H9 (cell line): ENCODE results near the gene UTS2R. TPM values are rescaled to one million over a fixed set of nuclear protein-coding genes. Genes with fewer than 3 reads are reported as not detected.
A peak's percentile ranks its signal among the peaks of the same experiment; 100 is the strongest.

ENCODE experiments used
- DNase-seq: peaks from one replicate; pipeline ENCODE4 v3.0.0-alpha.2; 2017
- H2AFZ ChIP-seq: one replicate; pipeline ENCODE4 v1.6.1; 2013; ENCODE audit warnings: mild to moderate bottlenecking, low read length, control low read depth, moderate library complexity
- H2AK5ac ChIP-seq: 2 replicates; pipeline ENCODE4 v1.6.1; 2013; ENCODE audit warnings: low read length, control low read depth, mixed read lengths; ENCODE audit not compliant: insufficient read length
- H2BK120ac ChIP-seq: one replicate; pipeline ENCODE4 v1.6.1; 2013; ENCODE audit warnings: low read depth, mild to moderate bottlenecking, low read length, control low read depth, inconsistent platforms; ENCODE audit not compliant: poor library complexity, severe bottlenecking
- H2BK12ac ChIP-seq: 2 replicates; pipeline ENCODE4 v1.6.1; 2013; ENCODE audit warnings: low read length, control low read depth, mixed read lengths, low read depth; ENCODE audit not compliant: insufficient read length
- H2BK15ac ChIP-seq: 2 replicates; pipeline ENCODE4 v1.6.1; 2013; ENCODE audit warnings: low read depth, low read length, control low read depth
- H2BK20ac ChIP-seq: one replicate; pipeline ENCODE4 v1.6.1; 2013; ENCODE audit warnings: low read depth, mild to moderate bottlenecking, low read length, control low read depth, inconsistent platforms; ENCODE audit not compliant: poor library complexity, severe bottlenecking
- H2BK5ac ChIP-seq: 2 replicates; pipeline ENCODE4 v1.6.1; 2013; ENCODE audit warnings: low read length, control low read depth, mixed read lengths; ENCODE audit not compliant: insufficient read length
- H3K14ac ChIP-seq: 2 replicates; pipeline ENCODE4 v1.6.1; 2013; ENCODE audit warnings: low read length, control low read depth; ENCODE audit not compliant: insufficient read depth
- H3K18ac ChIP-seq: 2 replicates; pipeline ENCODE4 v1.6.1; 2013; ENCODE audit warnings: low read depth, mild to moderate bottlenecking, mixed read lengths, low read length, control low read depth; ENCODE audit not compliant: insufficient read length
- H3K23ac ChIP-seq: 2 replicates; pipeline ENCODE4 v1.6.1; 2013; ENCODE audit warnings: low read length, control low read depth, mixed read lengths, low read depth; ENCODE audit not compliant: insufficient read length
- H3K23me2 ChIP-seq: 2 replicates; pipeline ENCODE4 v1.6.1; 2013; ENCODE audit warnings: low read depth, mild to moderate bottlenecking, mixed read lengths, low read length, control low read depth; ENCODE audit not compliant: insufficient read length, poor library complexity, severe bottlenecking
- H3K27ac ChIP-seq: 2 replicates; pipeline ENCODE4 v1.5.1; 2013; ENCODE audit warnings: low read length, control low read depth, mixed read lengths, low read depth; ENCODE audit not compliant: insufficient read length
- H3K27me3 ChIP-seq: 2 replicates; pipeline ENCODE4 v1.6.1; 2013; ENCODE audit warnings: low read length, control low read depth, inconsistent platforms; ENCODE audit not compliant: insufficient read depth
- H3K4ac ChIP-seq: 2 replicates; pipeline ENCODE4 v1.6.1; 2013; ENCODE audit warnings: low read depth, mild to moderate bottlenecking, control low read depth, inconsistent platforms, low read length, moderate library complexity
- H3K4me1 ChIP-seq: 2 replicates; pipeline ENCODE4 v1.6.1; 2013; ENCODE audit warnings: low read length, control low read depth, inconsistent platforms; ENCODE audit not compliant: insufficient read depth
- H3K4me2 ChIP-seq: 2 replicates; pipeline ENCODE4 v1.6.1; 2013; ENCODE audit warnings: low read length, control low read depth, mixed read lengths; ENCODE audit not compliant: insufficient read length, insufficient read depth
- H3K56ac ChIP-seq: 2 replicates; pipeline ENCODE4 v1.6.1; 2013; ENCODE audit warnings: low read depth, mild to moderate bottlenecking, mixed read lengths, low read length, control low read depth; ENCODE audit not compliant: insufficient read length
- H3K79me1 ChIP-seq: 2 replicates; pipeline ENCODE4 v1.6.1; 2013; ENCODE audit warnings: low read depth, mild to moderate bottlenecking, moderate library complexity, low read length, control low read depth, inconsistent platforms; ENCODE audit not compliant: insufficient read depth, poor library complexity, severe bottlenecking
- H3K79me2 ChIP-seq: 2 replicates; pipeline ENCODE4 v1.6.1; 2013; ENCODE audit warnings: low read length, control low read depth, inconsistent platforms; ENCODE audit not compliant: insufficient read depth
- H3K9ac ChIP-seq: 2 replicates; pipeline ENCODE4 v1.6.1; 2013; ENCODE audit warnings: low read length, control low read depth, mixed read lengths; ENCODE audit not compliant: insufficient read length; ENCODE audit errors: extremely low read depth
- H3K9me3 ChIP-seq: one replicate; pipeline ENCODE4 v1.6.1; 2013; ENCODE audit warnings: low read depth, low read length, inconsistent platforms; ENCODE audit not compliant: control insufficient read depth
- H3T11ph ChIP-seq: one replicate; pipeline ENCODE4 v1.6.1; 2013; ENCODE audit warnings: mild to moderate bottlenecking, low read length, control low read depth, inconsistent platforms
- H4K20me1 ChIP-seq: one replicate; pipeline ENCODE4 v1.6.1; 2013; ENCODE audit not compliant: control insufficient read depth, insufficient read length, insufficient read depth
- H4K5ac ChIP-seq: 2 replicates; pipeline ENCODE4 v1.6.1; 2013; ENCODE audit warnings: low read depth, mild to moderate bottlenecking, mixed read lengths, low read length, control low read depth; ENCODE audit not compliant: insufficient read length
- H4K8ac ChIP-seq: replicated peaks from 2 replicates; pipeline ENCODE4 v1.6.1; 2013; ENCODE audit warnings: low read length, control low read depth, mixed read lengths, low read depth; ENCODE audit not compliant: insufficient read length
- H4K91ac ChIP-seq: 2 replicates; pipeline ENCODE4 v1.6.1; 2013; ENCODE audit warnings: low read depth, mild to moderate bottlenecking, moderate library complexity, mixed read lengths, low read length, control low read depth; ENCODE audit not compliant: insufficient read length
- H3K27ac Mint-ChIP-seq, 3 experiments: 2 replicates in 2 of 3; 3 replicates in 1 of 3; pipeline ENCODE4 v1.8.0; 2020 to 2021; ENCODE audit warnings: mixed read lengths in 3 of 3, mild to moderate bottlenecking in 1 of 3, moderate library complexity in 1 of 3
- H3K27me3 Mint-ChIP-seq: 2 replicates; pipeline ENCODE4 v1.8.0; 2021; ENCODE audit warnings: low read depth, mild to moderate bottlenecking, moderate library complexity, mixed read lengths
- H3K36me3 Mint-ChIP-seq, 3 experiments: 2 replicates in 2 of 3; 3 replicates in 1 of 3; pipeline ENCODE4 v1.8.0; 2020 to 2021; ENCODE audit warnings: low read depth in 3 of 3, mixed read lengths in 3 of 3; ENCODE audit not compliant: insufficient read depth in 1 of 3
- H3K4me1 Mint-ChIP-seq, 2 experiments: 2 replicates each; pipeline ENCODE4 v1.8.0; 2020; ENCODE audit warnings: mixed read lengths in 2 of 2
- H3K4me3 Mint-ChIP-seq, 2 experiments: 2 replicates in 1 of 2; 3 replicates in 1 of 2; pipeline ENCODE4 v1.8.0; 2020 to 2021; ENCODE audit warnings: mild to moderate bottlenecking in 2 of 2, mixed read lengths in 2 of 2, moderate library complexity in 1 of 2
- H3K9me3 Mint-ChIP-seq, 2 experiments: 2 replicates in 1 of 2; 3 replicates in 1 of 2; pipeline ENCODE4 v1.8.0; 2020; ENCODE audit warnings: mild to moderate bottlenecking in 2 of 2, mixed read lengths in 2 of 2, moderate library complexity in 1 of 2
- CTCF ChIP-seq: fragments of 200-600 bp; sonication (generic); conservative IDR thresholded peaks from 3 replicates; pipeline ENCODE4 v1.8.0; 2021; ENCODE audit warnings: antibody characterized with exemption, mild to moderate bottlenecking
- WGBS: extraction: QIAGEN DNeasy Blood & Tissue Kit; methylation state at CpG from one replicate; pipeline ENCODE4 v1.1.7; 2013; ENCODE audit warnings: missing lambda C conversion rate, low lambda C conversion rate, mixed read lengths; ENCODE audit not compliant: insufficient read length; ENCODE audit errors: extremely low coverage; 5-methylcytosine and 5-hydroxymethylcytosine counted together
- total RNA-seq: library from RNA; stranded (reverse); gene quantifications from 2 replicates; pipeline ENCODE4 v1.2.1, GENCODE V29; 2021

UTS2R gene
- total RNA-seq, 1 experiment from 2014 or later = 0.94 TPM

- H3K79me1 ChIP-seq = no peaks in the 10 kb centered on the region
- no CpG with 5 or more reads among the region's 42 CpGs for WGBS
- H4K5ac ChIP-seq = no peak overlapping the region
- no peak overlapping the region for H2AK5ac ChIP-seq
- Mint-ChIP-seq H3K9me3 (peaks cover 13 to 14% of the 10 kb centered on the region in 2 experiments), H3K36me3 (peaks cover 3 to 8% (median 6%) of the 10 kb centered on the region in 3 experiments; a peak in 5 of 7 replicates), H3K27ac (peak overlapping the region in 1 of 3 experiments; percentile 87; a peak in 1 of 7 replicates), H3K4me1 (peaks cover 4 to 15% of the 10 kb centered on the region in 2 experiments), H3K27me3 (peaks cover 42% of the 10 kb centered on the region), H3K4me3 (no peak overlapping the region)
- H4K8ac ChIP-seq = no peak overlapping the region
- no peak overlapping the region for H3K27ac ChIP-seq
- H3K4me1 ChIP-seq = no peaks in the 10 kb centered on the region
- H3K4me2 ChIP-seq = no peak overlapping the region
- no peaks in the 10 kb centered on the region for H4K20me1 ChIP-seq
- H3K79me2 ChIP-seq = no peaks in the 10 kb centered on the region
- no peak overlapping the region for H2BK12ac ChIP-seq
- no peak overlapping the region for H3K4ac ChIP-seq
- no peak overlapping the region for H2BK20ac ChIP-seq
- no peaks in the 10 kb centered on the region for H3K9me3 ChIP-seq
- no peak overlapping the region for H4K91ac ChIP-seq
- no peak for TF ChIP-seq CTCF
- no peak overlapping the region for H3K18ac ChIP-seq
- H3K9ac ChIP-seq = no peak overlapping the region
- no peak overlapping the region for H2BK15ac ChIP-seq
- H3K23ac ChIP-seq = no peak overlapping the region
- no peaks in the 10 kb centered on the region for H3K23me2 ChIP-seq
- H2BK120ac ChIP-seq = no peak overlapping the region
- no peak overlapping the region for H3K14ac ChIP-seq
- H3K56ac ChIP-seq = no peak overlapping the region
- H3T11ph ChIP-seq = no peak overlapping the region
- no peak for DNase-seq
- H2AFZ ChIP-seq = no peak overlapping the region
- H3K27me3 ChIP-seq = no peaks in the 10 kb centered on the region
- H2BK5ac ChIP-seq = no peak overlapping the region
These were observed 26.2 kb upstream of the UTS2R start for GRCh38 chr17:82345151-82345976.
